IMR-90 (cell line): ENCODE data around the gene ADGRD1. TPM values are rescaled to one million over a fixed set of nuclear protein-coding genes. Genes with fewer than 3 reads are reported as not detected.

Experiments used
- ATAC-seq: fragments of 200-7000 bp; cut with Tn5 transposase; 2 replicates; pipeline ENCODE4 v1.9.1; 2020; ENCODE audit warnings: low read depth, mild to moderate bottlenecking, moderate library complexity
- BruUV-seq: library from RNA; stranded (reverse); fragments of 400-500 nt; replicated peaks from 2 replicates; lab custom pipeline; 2021; lab: Mats Ljungman, UMichigan
- CTCF ChIA-PET: fragments of 300-600 bp; formaldehyde crosslinking; extraction: SDS; loops from one replicate; lab custom pipeline; 2021; ENCODE audit warnings: antibody characterized with exemption; lab: Yijun Ruan, JAX
- POLR2A ChIA-PET: fragments of 300-600 bp; sonication (Branson Sonifier 250); formaldehyde crosslinking; loops from one replicate; lab custom pipeline; 2022; ENCODE audit warnings: antibody characterized with exemption; ENCODE audit not compliant: unreplicated experiment; lab: Charles Lee
- DNase-seq: peaks from one replicate; pipeline ENCODE4 v3.0.0; 2013
- H2AFZ ChIP-seq: replicated peaks from 2 replicates; pipeline ENCODE3; 2013; ENCODE audit warnings: low read length, mild to moderate bottlenecking; ENCODE audit not compliant: poor library complexity
- H2AK5ac ChIP-seq: 2 replicates; pipeline ENCODE4 v1.6.1; 2013; ENCODE audit warnings: low read depth, low read length, inconsistent platforms
- H2AK9ac ChIP-seq: replicated peaks from 2 replicates; pipeline ENCODE3; 2013; ENCODE audit warnings: mild to moderate bottlenecking, low read depth, low read length, moderate library complexity; ENCODE audit not compliant: poor library complexity
- H2BK120ac ChIP-seq: 2 replicates; pipeline ENCODE4 v1.6.1; 2013; ENCODE audit warnings: low read depth, low read length, inconsistent platforms
- H2BK15ac ChIP-seq: 3 replicates; pipeline ENCODE4 v1.6.1; 2013; ENCODE audit warnings: low read depth, low read length, inconsistent platforms
- H2BK20ac ChIP-seq: 2 replicates; pipeline ENCODE4 v1.6.1; 2013; ENCODE audit warnings: low read depth, mild to moderate bottlenecking, inconsistent platforms, low read length, moderate library complexity
- H2BK5ac ChIP-seq: 2 replicates; pipeline ENCODE4 v1.6.1; 2013; ENCODE audit warnings: mild to moderate bottlenecking, low read depth, low read length, inconsistent platforms; ENCODE audit not compliant: poor library complexity, severe bottlenecking
- H3K14ac ChIP-seq: replicated peaks from 2 replicates; pipeline ENCODE4 v1.6.1; 2013; ENCODE audit warnings: low read depth, low read length, inconsistent platforms
- H3K18ac ChIP-seq: 2 replicates; pipeline ENCODE4 v1.6.1; 2013; ENCODE audit warnings: low read depth, low read length, control low read depth
- H3K23ac ChIP-seq: 2 replicates; pipeline ENCODE4 v1.6.1; 2013; ENCODE audit warnings: low read depth, low read length, inconsistent platforms
- H3K27ac ChIP-seq: 2 replicates; pipeline ENCODE4 v1.5.1; 2013; ENCODE audit warnings: mild to moderate bottlenecking, control low read depth, low read length; ENCODE audit not compliant: insufficient read depth
- H3K27me3 ChIP-seq: 2 replicates; pipeline ENCODE4 v1.6.1; 2013; ENCODE audit warnings: low read length; ENCODE audit not compliant: control insufficient read depth, insufficient read depth
- H3K36me3 ChIP-seq: 2 replicates; pipeline ENCODE4 v1.6.1; 2013; ENCODE audit warnings: low read length, mixed read lengths; ENCODE audit not compliant: control insufficient read depth, insufficient read depth
- H3K4ac ChIP-seq: 2 replicates; pipeline ENCODE4 v1.6.1; 2013; ENCODE audit warnings: low read depth, low read length, inconsistent platforms
- H3K4me1 ChIP-seq: 2 replicates; pipeline ENCODE4 v1.6.1; 2013; ENCODE audit warnings: low read length, mixed read lengths; ENCODE audit not compliant: control insufficient read depth, insufficient read depth
- H3K4me2 ChIP-seq: 2 replicates; pipeline ENCODE4 v1.6.1; 2013; ENCODE audit warnings: low read depth, mild to moderate bottlenecking, control low read depth, low read length, moderate library complexity
- H3K4me3 ChIP-seq: 2 replicates; pipeline ENCODE4 v1.5.1; 2013; ENCODE audit warnings: low read depth, mild to moderate bottlenecking, control low read depth, low read length, moderate library complexity; ENCODE audit not compliant: insufficient read depth
- H3K56ac ChIP-seq: 2 replicates; pipeline ENCODE4 v1.6.1; 2013; ENCODE audit warnings: low read length, inconsistent platforms; ENCODE audit not compliant: insufficient read depth; ENCODE audit errors: extremely low read depth
- H3K79me1 ChIP-seq, 2 experiments: 2 replicates each; pipeline ENCODE4 v1.6.1; 2013; ENCODE audit warnings: low read length in 2 of 2, inconsistent platforms in 1 of 2, low read depth in 1 of 2
- H3K9ac ChIP-seq: 2 replicates; pipeline ENCODE4 v1.6.1; 2013; ENCODE audit warnings: low read depth, low read length, control low read depth
- H3K9me1 ChIP-seq: 2 replicates; pipeline ENCODE4 v1.6.1; 2013; ENCODE audit warnings: low read length, inconsistent platforms; ENCODE audit not compliant: insufficient read depth
- H3K9me3 ChIP-seq: 2 replicates; pipeline ENCODE4 v1.6.1; 2013; ENCODE audit warnings: low read length; ENCODE audit not compliant: control insufficient read depth, insufficient read depth
- H4K20me1 ChIP-seq: 2 replicates; pipeline ENCODE4 v1.6.1; 2013; ENCODE audit warnings: low read length, inconsistent platforms; ENCODE audit not compliant: insufficient read depth
- H4K5ac ChIP-seq: 2 replicates; pipeline ENCODE4 v1.6.1; 2013; ENCODE audit warnings: mild to moderate bottlenecking, low read depth, low read length, control low read depth
- H4K8ac ChIP-seq, 2 experiments: 2 replicates each; pipeline ENCODE4 v1.6.1; 2013; ENCODE audit warnings: low read depth in 2 of 2, low read length in 2 of 2, control low read depth in 1 of 2, inconsistent platforms in 1 of 2
- H4K91ac ChIP-seq: 2 replicates; pipeline ENCODE4 v1.6.1; 2013; ENCODE audit warnings: low read depth, low read length, inconsistent platforms; ENCODE audit not compliant: insufficient read depth
- MAFK ChIP-seq: IDR thresholded peaks from 2 replicates; pipeline ENCODE4 v1.6.1; 2012; ENCODE audit warnings: low read depth, low read length, improper control_type of control experiment
- MAZ ChIP-seq: IDR thresholded peaks from 2 replicates; pipeline ENCODE4 v1.6.1; 2012; ENCODE audit warnings: low read depth, mild to moderate bottlenecking, low read length, improper control_type of control experiment, moderate library complexity, borderline replicate concordance
- MXI1 ChIP-seq: IDR thresholded peaks from 2 replicates; pipeline ENCODE4 v1.6.1; 2012; ENCODE audit warnings: low read depth, mild to moderate bottlenecking, low read length, moderate library complexity, borderline replicate concordance
- RCOR1 ChIP-seq: IDR thresholded peaks from 2 replicates; pipeline ENCODE4 v1.6.1; 2012; ENCODE audit warnings: mild to moderate bottlenecking, low read length, improper control_type of control experiment; ENCODE audit not compliant: insufficient replicate concordance
- SMC3 ChIP-seq: fragments of 150-350 bp; IDR thresholded peaks from 2 replicates; pipeline ENCODE4 v1.6.1; 2016; ENCODE audit warnings: low read depth, mild to moderate bottlenecking, antibody characterized with exemption, low read length, moderate library complexity
- WGBS, 2 experiments: methylation state at CpG; one replicate each; pipeline versions ENCODE4 v1.1.5 to v1.1.7; 2013; ENCODE audit warnings: missing lambda C conversion rate in 2 of 2; ENCODE audit not compliant: insufficient read length in 1 of 2; ENCODE audit errors: extremely low coverage in 2 of 2; 5-methylcytosine and 5-hydroxymethylcytosine counted together
- dilution Hi-C: fragments of 300-500 bp; cut with HindIII; formaldehyde crosslinking; loops from one replicate; pipeline ENCODE4 v1.14.3; 2018; ENCODE audit warnings: low sequenced_read_pairs; ENCODE audit not compliant: unreplicated experiment
- in situ Hi-C: fragments of 300-500 bp; cut with MboI; formaldehyde crosslinking; loops from 3 replicates; pipeline ENCODE4 v1.14.3; 2019; ENCODE audit warnings: low sequenced_read_pairs, inconsistent platforms, mixed read lengths
- intact Hi-C: fragments of 100-400 bp; cut with micrococcal nuclease; formaldehyde crosslinking; loops from 2 replicates; pipeline ENCODE4 v1.10.0; 2022
- polyA plus RNA-seq, 3 experiments: library from polyadenylated mRNA; depleted of rRNA; stranded (reverse); fragments of >200 nt; gene quantifications; 2 replicates each; pipeline ENCODE4 v1.2.3, GENCODE V29; 2012; ENCODE audit warnings: low replicate concordance in 1 of 3
- total RNA-seq: library from RNA; depleted of rRNA; stranded (reverse); fragments of >200 nt; gene quantifications from 2 replicates; pipeline ENCODE4 v1.2.3, GENCODE V29; 2012

Gene ADGRD1
- total and polyA plus RNA-seq, 2 of the 4 experiments (the other 2 are of a cell fraction) = not detected

DNA sequence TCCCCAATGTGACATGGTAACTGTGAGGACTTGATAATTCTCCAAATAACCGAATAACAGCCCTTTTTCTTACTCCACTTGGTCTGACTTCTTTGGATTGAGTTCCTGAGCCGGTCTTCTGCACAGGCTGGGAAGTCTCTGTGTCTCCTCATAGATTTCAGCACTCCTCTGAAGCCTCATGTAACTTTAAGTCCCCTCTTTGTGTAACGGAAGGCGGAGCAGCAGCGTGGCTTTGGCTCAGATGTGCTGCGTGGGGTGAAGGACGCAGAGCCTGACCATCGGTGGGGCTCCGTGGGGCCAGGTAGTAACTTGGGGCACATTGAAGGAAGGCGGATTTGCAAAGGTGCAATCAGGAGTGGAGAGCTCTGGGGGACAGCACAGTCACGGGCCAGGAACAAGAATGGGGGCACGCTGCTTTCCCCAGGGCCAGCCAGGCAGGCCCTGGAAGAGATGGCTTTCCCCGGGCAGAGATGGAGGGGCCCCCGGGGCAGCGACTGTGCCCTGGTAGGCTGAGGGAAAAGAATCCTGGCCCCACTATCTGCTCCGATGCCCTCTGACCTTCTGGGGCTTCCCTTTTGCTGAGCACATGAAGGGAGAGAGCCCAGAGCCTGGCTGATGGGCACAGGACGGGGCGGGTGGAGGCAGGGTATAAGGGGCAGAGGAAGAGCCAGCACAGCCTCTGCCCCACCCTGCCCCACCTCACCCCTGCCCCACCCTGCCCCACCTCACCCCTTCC lies 56.9 kb downstream of the ADGRD1 start:
- no peak overlapping the region for H3K4me2 ChIP-seq
- no peaks in the 10 kb centered on the region for H4K20me1 ChIP-seq
- no peaks in the 10 kb centered on the region for H3K4me1 ChIP-seq
- no peak overlapping the region for H2AFZ ChIP-seq
- H2BK5ac ChIP-seq = no peak overlapping the region
- no peak overlapping the region for H3K18ac ChIP-seq
- H2BK15ac ChIP-seq = no peak overlapping the region
- H3K56ac ChIP-seq = no peak overlapping the region
- ATAC-seq = no peak
- H3K79me1 ChIP-seq = no peaks in the 10 kb centered on the region
- no peak for DNase-seq
- dilution Hi-C loops (no loop called here), in situ Hi-C loops (no loop called here), intact Hi-C loops (no loop called here)
- H4K91ac ChIP-seq = no peak overlapping the region
- H4K5ac ChIP-seq = no peak overlapping the region
- no peak overlapping the region for H4K8ac ChIP-seq
- no peak overlapping the region for H2AK5ac ChIP-seq
- H3K14ac ChIP-seq = no peak overlapping the region
- H3K4me3 ChIP-seq = no peak overlapping the region
- H3K36me3 ChIP-seq = no peaks in the 10 kb centered on the region
- no peak overlapping the region for H2AK9ac ChIP-seq
- TF ChIP-seq MAZ (no peak), MXI1 (no peak), SMC3 (no peak), MAFK (no peak), RCOR1 (no peak)
- no peaks in the 10 kb centered on the region for H3K9me1 ChIP-seq
- no peak overlapping the region for H2BK120ac ChIP-seq
- peaks cover 37% of the 10 kb centered on the region for H3K9me3 ChIP-seq
- 34% methylated on average over 5 of the region's 18 CpGs; no CpG with 5 or more reads in 1 of the 2 experiments for WGBS, 2 experiments
- H3K27ac ChIP-seq = no peak overlapping the region
- BruUV-seq = no TSS peak
- H3K27me3 ChIP-seq = no peaks in the 10 kb centered on the region
- ChIA-PET CTCF (no interaction called here), POLR2A (no interaction called here)
- no peak overlapping the region for H2BK20ac ChIP-seq
- no peak overlapping the region for H3K9ac ChIP-seq
- no peak overlapping the region for H3K23ac ChIP-seq
- H3K4ac ChIP-seq = no peak overlapping the region
